Measurements from ENCODE around the gene RHOT2. TPM values are rescaled to one million over a fixed set of nuclear protein-coding genes. Genes with fewer than 3 reads are reported as not detected.

RHOT2 gene
- total RNA-seq, 1 experiment from 2014 or later = 210 TPM

GRCh38 chr16:645852-646678 lies 21.9 kb upstream of the RHOT2 start:
- Histone ChIP-seq H3K4ac (ENCODE audit: low read depth, low read length) (no peak overlapping the region), H4K20me1 (ENCODE audit: control insufficient read depth, insufficient read depth, insufficient read length) (no peaks in the 10 kb centered on the region), H2BK20ac (ENCODE audit: low read depth, low read length, poor library complexity, severe bottlenecking) (no peak overlapping the region), H3K79me1 (ENCODE audit: insufficient read depth, low read depth, low read length, poor library complexity, severe bottlenecking) (no peaks in the 10 kb centered on the region), H3T11ph (ENCODE audit: low read length) (no peak overlapping the region), H4K91ac (ENCODE audit: insufficient read length, low read depth, low read length) (no peak overlapping the region), H2BK12ac (ENCODE audit: insufficient read length, low read depth, low read length) (no peak overlapping the region), H2BK5ac (ENCODE audit: insufficient read length, low read length) (no peak overlapping the region), H3K27ac (ENCODE audit: insufficient read length, low read depth, low read length) (no peak overlapping the region), H3K4me1 (ENCODE audit: insufficient read depth, low read length) (no peaks in the 10 kb centered on the region; the same call in 1 of the 2 replicates), H3K79me2 (ENCODE audit: insufficient read depth, low read length) (no peaks in the 10 kb centered on the region), H2BK120ac (ENCODE audit: low read depth, low read length, poor library complexity, severe bottlenecking) (no peak overlapping the region), H3K4me2 (ENCODE audit: insufficient read depth, insufficient read length, low read length) (no peak overlapping the region), H3K9me3 (ENCODE audit: control insufficient read depth, low read depth, low read length) (no peaks in the 10 kb centered on the region), H3K23me2 (ENCODE audit: insufficient read length, low read depth, low read length, poor library complexity, severe bottlenecking) (peaks cover 14% of the 10 kb centered on the region), H2BK15ac (ENCODE audit: low read depth, low read length) (no peak overlapping the region), H3K27me3 (ENCODE audit: insufficient read depth, low read length) (no peaks in the 10 kb centered on the region), H2AFZ (ENCODE audit: low read length) (no peak overlapping the region), H2AK5ac (ENCODE audit: insufficient read length, low read length) (no peak overlapping the region), H3K9ac (ENCODE audit: extremely low read depth, insufficient read length, low read length) (no peak overlapping the region), H3K56ac (ENCODE audit: insufficient read length, low read depth, low read length) (no peak overlapping the region), H3K23ac (ENCODE audit: insufficient read length, low read depth, low read length) (no peak overlapping the region), H3K18ac (ENCODE audit: insufficient read length, low read depth, low read length) (no peak overlapping the region), H4K5ac (ENCODE audit: insufficient read length, low read depth, low read length) (no peak overlapping the region), H4K8ac (replicated peaks; ENCODE audit: insufficient read length, low read depth, low read length) (no peak overlapping the region), H3K14ac (ENCODE audit: insufficient read depth, low read length) (no peak overlapping the region)
- H3K36me3 Mint-ChIP-seq (ENCODE audit: insufficient read depth in 1 of 3, low read depth in 3 of 3) = peaks cover 2 to 15% (median 4%) of the 10 kb centered on the region in 3 experiments; a peak in 4 of 7 replicates
- no peak for TF ChIP-seq CTCF (conservative IDR thresholded peaks at IDR 0.05)
- no CpG with 5 or more reads among the region's 32 CpGs for WGBS (ENCODE audit: extremely low coverage, insufficient read length, low lambda C conversion rate)
- no peak overlapping the region for H3K27ac Mint-ChIP-seq
- H3K9me3 Mint-ChIP-seq = no peaks in the 10 kb centered on the region
- H3K4me1 Mint-ChIP-seq = peaks cover 2 to 15% of the 10 kb centered on the region in 2 experiments
- H3K27me3 Mint-ChIP-seq (ENCODE audit: low read depth) = no peaks in the 10 kb centered on the region; the same call in 1 of the 2 replicates
- H3K4me3 Mint-ChIP-seq = no peak overlapping the region
- DNase-seq = no peak

Data from H9 (cell line).